GM12878 (cell line): ENCODE data around the gene SLC22A23. TPM values are rescaled to one million over a fixed set of nuclear protein-coding genes. Genes with fewer than 3 reads are reported as not detected.

Source experiments
- ATAC-seq: fragments of 200-7000 bp; cut with Tn5 transposase; 3 replicates; pipeline ENCODE4 v1.9.1; 2020; ENCODE audit warnings: mild to moderate bottlenecking, moderate library complexity
- BruUV-seq: library from RNA; stranded (reverse); fragments of 400-500 nt; replicated peaks from 2 replicates; lab custom pipeline; 2021; lab: Mats Ljungman, UMichigan
- CTCF ChIA-PET: fragments of 300-600 bp; sonication (Branson Sonifier 250); formaldehyde crosslinking; extraction: SDS; loops from one replicate; lab custom pipeline; 2021; ENCODE audit warnings: inconsistent platforms; lab: Yijun Ruan, JAX
- POLR2A ChIA-PET: fragments of 350-600 bp; formaldehyde crosslinking; extraction: SDS; loops from one replicate; lab custom pipeline; 2021; ENCODE audit warnings: inconsistent platforms; lab: Charles Lee
- RAD21 ChIA-PET: fragments of 300-600 bp; sonication (Branson Sonifier 250); formaldehyde crosslinking; loops from one replicate; lab custom pipeline; 2023; ENCODE audit warnings: antibody characterized with exemption; ENCODE audit not compliant: unreplicated experiment; lab: Charles Lee
- SMC1A ChIA-PET: fragments of 300-600 bp; sonication (Branson Sonifier 250); formaldehyde crosslinking; loops from one replicate; lab custom pipeline; 2023; ENCODE audit not compliant: unreplicated experiment, uncharacterized antibody; lab: Charles Lee
- DNase-seq: peaks from one replicate; pipeline ENCODE4 v3.0.0-alpha.2; 2011; ENCODE audit warnings: low read depth, low spot score
- FAIRE-seq: peaks from 3 replicates; lab custom pipeline; 2011; peaks lifted over from hg19 to GRCh38; lab: Jason Lieb, UNC
- H2AFZ ChIP-seq: 2 replicates; pipeline ENCODE4 v1.6.0; 2011; ENCODE audit warnings: low read depth, low read length, control low read depth; ENCODE audit not compliant: control insufficient read depth
- H3K27ac ChIP-seq: 2 replicates; pipeline ENCODE4 v1.5.1; 2011; ENCODE audit warnings: control low read depth; ENCODE audit not compliant: control insufficient read depth, insufficient read depth
- H3K27me3 ChIP-seq, 2 experiments: replicated peaks in 1 of 2; 2 replicates each; pipeline versions ENCODE4 v1.6.0 to v1.6.1; 2011; ENCODE audit warnings: low read length in 1 of 2; ENCODE audit not compliant: control insufficient read depth in 2 of 2, insufficient read depth in 2 of 2
- H3K36me3 ChIP-seq, 2 experiments: 2 replicates each; pipeline ENCODE4 v1.5.1; 2011; ENCODE audit warnings: low read length in 1 of 2; ENCODE audit not compliant: control insufficient read depth in 2 of 2, insufficient read depth in 2 of 2
- H3K4me1 ChIP-seq: 2 replicates; pipeline ENCODE4 v1.6.1; 2011; ENCODE audit warnings: mild to moderate bottlenecking, low read length, moderate library complexity, mixed read lengths; ENCODE audit not compliant: control insufficient read depth, insufficient read depth
- H3K4me2 ChIP-seq: 2 replicates; pipeline ENCODE4 v1.6.0; 2011; ENCODE audit warnings: control low read depth; ENCODE audit not compliant: control insufficient read depth, insufficient read depth
- H3K4me3 ChIP-seq: fragments of 200-600 bp; sonication (generic); 2 replicates; pipeline ENCODE4 v1.5.1; 2016
- H3K79me2 ChIP-seq: 2 replicates; pipeline ENCODE4 v1.6.0; 2011; ENCODE audit warnings: low read length; ENCODE audit not compliant: control insufficient read depth, insufficient read depth
- H3K9ac ChIP-seq: 2 replicates; pipeline ENCODE4 v1.8.0; 2011; ENCODE audit warnings: low read length, control low read depth, mixed read lengths; ENCODE audit not compliant: control insufficient read depth, insufficient read depth
- H3K9me3 ChIP-seq: replicated peaks from 3 replicates; pipeline ENCODE4 v1.5.1; 2011; ENCODE audit warnings: mild to moderate bottlenecking, low read length; ENCODE audit not compliant: control insufficient read depth, insufficient read depth
- H4K20me1 ChIP-seq: 2 replicates; pipeline ENCODE4 v1.6.0; 2011; ENCODE audit not compliant: control insufficient read depth, insufficient read depth
- BHLHE40 ChIP-seq, 2 experiments: fragments of 450-650 bp in 1 of 2; IDR thresholded peaks; 2 replicates each; pipeline ENCODE4 v1.6.1; 2011 to 2017; ENCODE audit warnings: low read depth in 2 of 2, borderline replicate concordance in 1 of 2, improper control_type of control experiment in 1 of 2, low read length in 1 of 2, mild to moderate bottlenecking in 1 of 2
- DPF2 ChIP-seq: fragments of 450-650 bp; IDR thresholded peaks from 2 replicates; pipeline ENCODE4 v1.6.1; 2017; ENCODE audit warnings: mild to moderate bottlenecking
- NFIC ChIP-seq: IDR thresholded peaks from 2 replicates; pipeline ENCODE4 v1.6.1; 2012; ENCODE audit warnings: low read depth, mild to moderate bottlenecking, inconsistent platforms, low read length, moderate library complexity
- SIX5 ChIP-seq: IDR thresholded peaks from 2 replicates; pipeline ENCODE4 v1.6.1; 2011; ENCODE audit warnings: mild to moderate bottlenecking, low read depth, low read length, moderate library complexity; ENCODE audit not compliant: severe bottlenecking
- TBL1XR1 ChIP-seq: IDR thresholded peaks from 2 replicates; pipeline ENCODE4 v1.6.1; 2012; ENCODE audit warnings: low read depth, low read length, improper control_type of control experiment
- ZSCAN29 ChIP-seq: fragments of 450-650 bp; IDR thresholded peaks from 2 replicates; pipeline ENCODE4 v1.6.1; 2017; ENCODE audit warnings: mild to moderate bottlenecking, moderate library complexity
- WGBS: methylation state at CpG from one replicate; pipeline ENCODE4 v1.1.6; 2016; ENCODE audit warnings: low lambda C conversion rate; ENCODE audit not compliant: insufficient replicate concordance, insufficient coverage; ENCODE audit errors: missing lambda C conversion rate; 5-methylcytosine and 5-hydroxymethylcytosine counted together
- in situ Hi-C: fragments of 300-500 bp; cut with MboI; formaldehyde crosslinking; loops from 9 replicates; pipeline ENCODE4 v1.14.3; 2018; ENCODE audit warnings: mixed read lengths
- intact Hi-C: fragments of 100-400 bp; cut with micrococcal nuclease; formaldehyde crosslinking; loops from one replicate; pipeline ENCODE4 v1.14.2; 2022; ENCODE audit not compliant: unreplicated experiment
- polyA plus RNA-seq, 11 experiments: library from polyadenylated mRNA; depleted of rRNA in 4 of 11; unstranded in 6 of 11; stranded (reverse) in 5 of 11; fragments of >200 nt; fragmentation: Nextera tagmentation in 4 of 11; fragmentation: Illumina TruSeq in 1 of 11; extraction: Ambion mirVana in 4 of 11; extraction: Trizol in 1 of 11; gene quantifications; 1 replicate in 1 of 11; 2 replicates in 10 of 11; pipeline versions ENCODE4 v1.2.1 to v1.2.3, GENCODE V29; 2011 to 2016; ENCODE audit warnings: inconsistent platforms in 2 of 11, missing spikeins in 2 of 11, low read depth in 1 of 11
- total RNA-seq, 4 experiments: library from RNA; depleted of rRNA in 3 of 4; stranded (reverse); fragments of >200 nt in 3 of 4; fragmentation: Illumina TruSeq in 1 of 4; extraction: Trizol in 1 of 4; gene quantifications; 2 replicates each; pipeline versions ENCODE4 v1.2.1 to v1.2.3, GENCODE V29; 2013 to 2021
- TF ChIP-seq, protein P1 (sequence below): fragments of 450-650 bp; IDR thresholded peaks from 2 replicates; pipeline ENCODE4 v1.6.1; 2016; ENCODE audit warnings: mild to moderate bottlenecking

Gene SLC22A23
- total and polyA plus RNA-seq, 10 of the 15 experiments (the other 5 are each of a cell fraction or from before 2014, with no cell fraction given), result 0.20 to 2.4 (median 0.74) TPM

GRCh38 chr6:3335169-3335568 is 121.7 kb downstream of the SLC22A23 start (continued):
- TF ChIP-seq ZSCAN29 (no peak), TBL1XR1 (no peak), DPF2 (no peak), BHLHE40 (IDR thresholded peaks at IDR 0.05; ENCODE audit: borderline replicate concordance in 1 of 2, low read depth in 2 of 2, low read length in 1 of 2) (no peak)

GRCh38 chr6:3334555-3334954 is 122.3 kb downstream of the SLC22A23 start:
- Histone ChIP-seq H3K27ac (no peak overlapping the region), H2AFZ (no peak overlapping the region), H3K4me2 (no peak overlapping the region), H4K20me1 (no peaks in the 10 kb centered on the region), H3K27me3 (no peaks in the 10 kb centered on the region), H3K36me3 (no peaks in the 10 kb centered on the region), H3K9me3 (no peaks in the 10 kb centered on the region), H3K79me2 (no peaks in the 10 kb centered on the region), H3K4me3 (no peak overlapping the region), H3K9ac (no peak overlapping the region), H3K4me1 (peaks cover 32% of the 10 kb centered on the region)
- SMC1A ChIA-PET, result interaction anchor here (2.2 to 6.2 kb wide), 3 partner anchors 47 to 76 kb away, joined by 6 to 44 read pairs (median 9); no protein-coding TSS in a partner anchor
- TF ChIP-seq NFIC (no peak), SIX5 (no peak)
- TF ChIP-seq, protein P1, sequence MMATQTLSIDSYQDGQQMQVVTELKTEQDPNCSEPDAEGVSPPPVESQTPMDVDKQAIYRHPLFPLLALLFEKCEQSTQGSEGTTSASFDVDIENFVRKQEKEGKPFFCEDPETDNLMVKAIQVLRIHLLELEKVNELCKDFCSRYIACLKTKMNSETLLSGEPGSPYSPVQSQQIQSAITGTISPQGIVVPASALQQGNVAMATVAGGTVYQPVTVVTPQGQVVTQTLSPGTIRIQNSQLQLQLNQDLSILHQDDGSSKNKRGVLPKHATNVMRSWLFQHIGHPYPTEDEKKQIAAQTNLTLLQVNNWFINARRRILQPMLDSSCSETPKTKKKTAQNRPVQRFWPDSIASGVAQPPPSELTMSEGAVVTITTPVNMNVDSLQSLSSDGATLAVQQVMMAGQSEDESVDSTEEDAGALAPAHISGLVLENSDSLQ, result no peak
- intact Hi-C loops (loop anchor here (5.0 kb wide), 1 partner anchor 48 kb away; no protein-coding TSS in a partner anchor), in situ Hi-C loops (no loop called here)
- POLR2A ChIA-PET, result interaction anchor here (0.8 to 1.5 kb wide), 2 partner anchors 17 to 51 kb away, joined by 3 read pairs; no protein-coding TSS in a partner anchor
- CTCF ChIA-PET, result interaction anchor here (0.8 to 1.8 kb wide), 4 partner anchors 10 to 49 kb away, joined by 3 to 11 read pairs (median 3); no protein-coding TSS in a partner anchor
- WGBS, result 47% methylated on average over 8 of the region's 8 CpGs
- FAIRE-seq (no peak), ATAC-seq (no peak), DNase-seq (no peak)
- RAD21 ChIA-PET, result interaction anchor here (1.1 to 2.1 kb wide), 5 partner anchors 10 to 119 kb away, joined by 3 to 16 read pairs (median 4); no protein-coding TSS in a partner anchor
- no TSS peak for BruUV-seq
